NCI-H446 (cell line): ENCODE measurements around the gene LPXN.

Experiments
- DNase-seq, 2 experiments: peaks; one replicate each; lab custom pipeline; 2025; lab: John Stamatoyannopoulos, UW

The LPXN gene

GRCh38 chr11:58575377-58576020 is at the start of gene LPXN:
LPXN (minus strand) TSS chr11:58575856; CDS start chr11:58575772, 84 bp downstream.
- DNase-seq: no peak

DNA sequence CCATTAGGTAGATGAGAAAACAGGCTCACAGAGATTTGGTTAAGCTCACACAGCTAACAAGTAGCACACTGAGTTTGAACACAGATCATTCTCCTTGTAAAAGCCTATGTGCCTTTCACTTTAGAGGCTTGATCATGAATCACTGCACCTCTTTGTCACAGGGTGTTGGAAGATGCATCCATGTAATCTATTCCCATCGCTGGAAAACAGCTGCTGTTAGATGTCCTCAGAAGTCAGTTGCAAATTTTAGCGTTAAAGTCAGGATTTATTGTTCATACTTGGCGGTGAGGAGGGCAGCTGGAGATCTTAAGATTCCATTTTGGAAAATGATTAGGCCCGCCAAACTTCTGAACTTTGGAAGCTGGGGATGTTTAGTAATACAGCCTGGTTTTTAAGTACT is 49.4 kb upstream of the LPXN start:
- no peak for DNase-seq

DNA sequence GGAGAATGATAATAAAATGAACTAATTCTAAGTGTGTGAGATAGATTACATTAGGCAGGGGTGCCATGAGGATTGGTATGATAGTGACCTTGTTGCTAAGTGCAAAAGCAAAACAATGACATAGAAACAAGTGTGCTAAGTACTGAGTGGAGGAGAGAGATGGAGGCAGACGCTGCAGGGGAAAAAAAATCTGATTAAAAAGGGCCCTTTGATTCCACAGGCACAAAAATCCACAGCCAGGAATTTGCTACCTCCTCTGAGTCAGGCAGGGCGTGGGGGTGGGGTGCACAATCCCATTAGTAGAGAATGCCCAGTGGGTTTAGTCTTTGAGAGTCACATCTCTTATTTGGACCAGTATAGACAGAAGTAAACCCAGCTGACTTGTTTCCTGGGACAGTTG is 46.7 kb upstream of the LPXN start, which contains the start of gene CNTF:
Gene CNTF, plus strand, starts transcription at position 322 of the 400 bp plus-strand sequence. CDS start 88 bp downstream, outside the sequence.
- no peak for DNase-seq

GRCh38 chr11:58621586-58622262 is 46.1 kb upstream of the LPXN start:
- DNase-seq: no peak

GRCh38 chr11:58617976-58618557 is 42.4 kb upstream of the LPXN start:
- DNase-seq: no peak

- peak in 1 of 2 experiments; percentile 51 for DNase-seq
These were observed 40.9 kb upstream of the LPXN start for GRCh38 chr11:58616594-58616993.

DNA sequence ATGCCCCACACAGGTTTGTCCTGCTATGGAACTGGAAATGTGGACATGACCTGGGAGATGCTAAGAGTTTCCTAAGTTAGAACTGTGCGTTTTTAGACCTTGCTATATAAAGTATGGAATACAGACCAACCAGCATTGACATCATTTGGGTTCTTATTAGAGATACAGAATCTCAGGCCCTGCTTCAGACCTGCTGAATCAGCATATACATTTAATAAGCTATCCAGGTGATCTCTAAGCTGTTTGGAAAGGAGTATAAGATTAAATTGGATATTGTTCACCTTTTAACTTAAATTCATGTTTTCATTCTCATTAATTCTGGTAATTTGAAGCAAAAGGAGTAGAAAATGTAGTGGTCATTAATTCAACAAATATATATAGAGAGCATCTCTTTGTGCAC is 39.9 kb upstream of the LPXN start:
- DNase-seq: no peak

- no peak for DNase-seq
These were observed 37.6 kb upstream of the LPXN start for GRCh38 chr11:58613228-58613627.

GRCh38 chr11:58609723-58610122 is 34.1 kb upstream of the LPXN start:
- DNase-seq: no peak

DNA sequence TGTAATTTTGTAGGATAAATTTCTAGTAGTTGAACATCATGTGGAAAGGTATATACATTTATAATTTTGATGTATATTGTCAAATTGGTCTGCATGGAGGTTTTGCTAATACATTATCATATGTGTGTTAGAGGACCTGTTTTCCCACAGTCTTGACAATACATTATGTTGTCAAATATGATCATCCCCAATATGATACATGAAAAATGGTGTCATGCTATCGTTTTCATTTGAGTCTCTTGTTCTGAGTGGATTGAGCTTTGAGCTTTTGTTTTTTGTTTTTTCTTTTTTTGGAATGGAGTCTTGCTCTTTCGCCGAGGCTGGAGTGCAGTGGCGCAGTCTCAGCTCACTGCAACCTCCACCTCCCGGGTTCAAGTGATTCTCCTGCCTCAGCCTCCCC is 32.7 kb upstream of the LPXN start:
- DNase-seq: no peak

- no peak for DNase-seq
These were observed 31.5 kb upstream of the LPXN start for GRCh38 chr11:58606930-58607714.

DNA sequence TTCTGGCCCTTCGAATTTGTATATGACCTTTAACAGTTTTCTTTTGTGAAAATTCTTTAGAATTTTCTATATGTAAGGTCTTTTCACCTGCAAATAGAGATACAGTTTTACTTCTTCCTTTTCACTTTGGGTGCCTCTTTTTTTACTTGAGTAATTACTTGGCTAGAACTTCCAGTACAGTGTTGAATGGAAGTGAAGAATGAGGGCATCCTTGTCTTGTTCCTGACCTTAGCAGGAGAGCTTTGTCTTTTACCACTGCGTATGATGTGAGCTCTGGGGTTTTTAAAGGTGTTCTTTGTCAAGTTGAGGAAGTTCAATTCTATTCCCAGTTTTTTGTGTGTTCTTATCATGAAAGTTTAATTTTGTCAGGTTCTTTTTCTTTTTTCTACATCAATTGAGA is 24.9 kb upstream of the LPXN start:
- DNase-seq: no peak

DNA sequence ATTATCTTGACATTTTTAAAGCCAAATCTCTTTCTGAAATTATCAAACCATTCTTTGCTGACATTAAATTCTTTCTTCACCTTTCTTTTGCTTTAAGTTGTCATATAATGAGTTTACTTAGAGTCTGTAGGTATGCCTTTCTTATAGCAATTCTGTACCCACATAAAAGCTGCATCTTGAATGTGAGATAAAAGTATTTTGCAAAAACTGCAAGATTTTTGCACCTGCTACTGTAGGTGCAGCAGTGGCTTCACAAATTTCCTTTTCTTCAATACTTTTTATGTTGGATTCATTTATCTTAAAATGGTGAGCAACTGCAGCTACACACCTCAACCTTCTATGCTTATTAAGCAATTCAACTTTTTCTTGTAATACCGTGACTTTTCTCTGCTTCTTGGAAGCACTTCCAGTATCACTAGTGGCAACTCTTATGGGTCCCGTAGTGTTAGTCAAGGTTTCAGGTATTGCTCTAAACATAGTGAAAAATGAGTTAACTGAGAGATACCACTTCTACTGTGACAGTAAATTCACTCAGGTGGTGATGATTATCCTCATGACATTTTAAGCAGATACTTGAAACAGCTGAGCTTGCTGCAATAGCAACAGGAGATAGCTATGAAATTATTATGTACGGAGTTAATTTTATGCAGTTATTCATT is 22.0 kb upstream of the LPXN start:
- no peak for DNase-seq

- no peak for DNase-seq
These were observed 21.0 kb upstream of the LPXN start for GRCh38 chr11:58596621-58597020.

DNA sequence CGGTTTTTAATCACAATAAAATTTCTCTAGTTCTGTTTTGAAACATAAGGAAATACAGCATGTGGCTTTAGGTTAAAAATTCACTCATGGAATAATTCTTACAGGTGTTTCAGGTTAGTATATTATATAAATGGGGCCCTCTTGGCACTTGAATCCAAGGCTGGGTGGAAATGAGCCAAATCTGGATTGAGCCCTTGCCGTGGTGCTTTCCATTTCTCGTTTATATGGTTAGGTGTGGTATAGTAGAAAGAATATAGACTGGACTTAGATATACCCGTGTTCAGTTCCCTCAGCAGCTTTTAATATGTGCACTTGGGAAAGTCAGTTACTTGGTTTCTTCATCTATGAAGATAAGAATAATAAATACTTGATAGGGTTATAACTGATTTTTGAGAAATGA is 19.2 kb upstream of the LPXN start:
- DNase-seq: no peak

DNA sequence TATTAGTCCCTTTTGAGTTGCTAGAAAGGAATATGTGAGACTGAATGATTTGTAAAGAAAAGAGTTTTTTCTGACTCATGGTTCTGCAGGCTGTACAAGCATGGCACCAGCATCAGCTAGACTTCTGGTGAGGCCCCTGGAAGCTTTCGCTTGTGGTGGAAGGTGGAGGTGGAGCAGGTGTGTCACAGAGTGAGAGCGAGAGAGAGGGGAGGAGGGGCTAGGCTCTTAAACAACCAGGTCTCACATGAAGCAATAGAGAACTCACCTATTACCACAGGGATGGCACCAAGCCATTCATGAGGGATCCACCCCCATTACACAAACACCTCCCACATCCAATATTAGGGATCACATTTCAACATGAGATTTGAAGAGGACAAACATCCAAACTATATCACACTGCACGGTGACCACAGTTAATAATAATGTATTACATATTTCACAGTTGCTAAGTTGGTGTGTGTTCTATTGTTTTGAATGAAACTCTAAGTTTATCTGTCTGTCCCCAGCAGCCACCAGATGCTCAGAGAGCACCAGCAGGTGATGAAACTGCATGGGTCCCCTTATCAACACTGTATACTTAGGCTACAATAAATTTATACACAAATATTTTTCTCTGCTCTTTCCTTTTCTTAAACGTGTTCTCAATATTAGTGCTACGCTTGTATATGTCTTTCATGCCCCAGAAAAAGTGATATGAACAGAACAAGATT is 17.3 kb upstream of the LPXN start:
- no peak for DNase-seq

- no peak for DNase-seq
These were observed 16.0 kb upstream of the LPXN start for GRCh38 chr11:58591659-58592058.

DNA sequence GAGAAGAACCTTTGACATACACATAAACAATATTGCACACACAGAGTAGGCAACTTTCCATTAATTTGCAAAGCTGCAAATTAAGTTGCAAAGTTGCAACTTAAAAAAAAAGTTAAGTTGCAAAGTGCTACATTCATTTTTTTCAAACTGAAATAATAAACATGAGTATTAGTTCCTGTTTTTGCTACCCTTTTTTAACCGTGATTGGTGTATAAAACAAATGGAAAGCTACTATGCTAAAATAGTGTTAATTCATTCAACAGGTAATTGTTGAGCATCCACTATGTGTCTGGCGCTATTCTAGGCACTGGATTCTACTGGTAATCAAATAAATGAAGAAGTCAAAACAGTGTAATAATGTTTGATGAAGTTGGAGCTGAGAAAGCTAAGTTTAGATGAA is 11.3 kb upstream of the LPXN start:
- no peak for DNase-seq

DNA sequence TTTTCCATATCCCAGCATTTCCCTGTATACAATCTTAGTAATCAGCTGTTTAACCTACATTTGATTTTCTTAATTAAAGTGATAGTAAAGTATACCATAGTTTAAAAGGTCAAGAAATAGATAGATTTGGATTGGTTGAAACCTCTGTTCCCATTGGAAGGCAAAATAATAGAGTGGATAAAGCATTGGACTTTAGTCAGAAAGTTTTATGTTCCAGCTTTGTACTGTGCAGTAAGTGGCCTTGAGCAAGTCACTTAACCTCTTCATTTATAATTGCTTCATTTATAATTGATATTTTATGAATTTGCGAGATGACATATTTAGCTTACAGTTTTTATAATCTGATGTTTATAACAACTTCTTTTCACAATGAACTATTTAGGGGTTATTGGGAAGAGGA is 6.8 kb upstream of the LPXN start:
- no peak for DNase-seq

- no peak for DNase-seq
These were observed 4.7 kb upstream of the LPXN start for GRCh38 chr11:58580311-58580710.
